Measurements from ENCODE around the gene TPRA1.

The TPRA1 gene

DNA sequence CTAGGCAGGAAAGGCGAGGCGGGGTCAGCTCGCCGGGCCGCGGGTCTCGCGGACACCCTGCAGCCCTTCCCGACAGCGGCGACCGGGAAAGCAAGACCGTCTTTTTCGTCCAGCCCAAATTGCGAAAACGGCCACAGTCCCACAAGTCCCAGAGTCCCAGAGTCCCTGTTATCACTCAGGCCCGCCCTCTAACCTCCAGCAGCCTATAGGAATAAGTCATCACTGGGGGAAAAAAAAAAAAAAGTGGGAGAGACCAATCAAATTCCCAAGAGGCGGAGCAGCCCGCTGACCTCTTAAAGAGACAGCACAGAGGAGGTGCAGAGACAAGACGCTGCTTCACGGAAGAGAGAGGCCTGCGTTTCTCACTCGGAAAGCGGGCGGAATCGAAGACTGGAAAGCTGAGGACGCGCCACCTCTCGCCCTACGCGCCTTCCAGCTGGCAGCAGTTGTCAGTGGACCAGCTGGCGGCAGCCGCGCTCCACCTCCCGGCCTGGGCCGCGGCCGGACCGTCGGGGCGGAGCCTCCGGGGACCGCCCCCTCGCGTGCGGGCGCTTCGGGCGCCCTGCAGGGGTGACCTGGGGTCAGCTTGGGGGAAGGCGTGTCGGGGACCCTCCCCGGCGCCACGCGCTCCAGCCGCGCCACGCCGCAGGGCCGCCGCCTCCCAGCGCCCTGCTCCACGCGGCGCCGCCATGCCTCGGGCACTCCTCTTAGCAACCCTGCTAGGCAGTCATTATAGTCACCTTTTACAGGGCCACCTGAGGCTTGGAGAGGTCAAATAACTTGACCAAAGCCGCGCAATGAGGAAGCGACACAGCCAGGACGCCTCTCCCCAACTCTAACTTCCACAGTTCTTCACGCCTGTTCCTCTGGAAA lies at the start of gene TPRA1:
TPRA1 (minus strand) TSS at position 141 of the 873 bp plus-strand sequence. CDS start 10,587 bp downstream, outside the sequence.
- peak; percentile 89 for DNase-seq (ENCODE audit: low read depth, low spot score)

DNA sequence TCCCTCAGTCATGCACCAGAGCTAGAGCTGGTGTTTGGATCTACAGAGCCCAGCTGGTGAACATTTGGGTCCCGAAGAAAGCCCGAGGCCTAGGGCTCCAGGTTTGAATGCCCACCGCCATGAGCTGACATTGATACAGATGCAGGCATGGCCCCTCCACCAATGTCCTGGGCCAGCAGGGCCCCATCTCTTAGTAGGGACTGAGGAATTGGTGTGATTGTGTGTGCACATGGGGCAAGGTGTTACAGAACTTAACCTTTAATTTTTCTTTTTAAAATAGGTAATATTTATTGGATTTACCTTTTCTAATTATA lies 49.5 kb upstream of the TPRA1 start:
- DNase-seq (ENCODE audit: low read depth, low spot score), result no peak

GRCh38 chr3:127639173-127640041 lies 48.9 kb upstream of the TPRA1 start:
- DNase-seq (ENCODE audit: low read depth, low spot score), result no peak

DNA sequence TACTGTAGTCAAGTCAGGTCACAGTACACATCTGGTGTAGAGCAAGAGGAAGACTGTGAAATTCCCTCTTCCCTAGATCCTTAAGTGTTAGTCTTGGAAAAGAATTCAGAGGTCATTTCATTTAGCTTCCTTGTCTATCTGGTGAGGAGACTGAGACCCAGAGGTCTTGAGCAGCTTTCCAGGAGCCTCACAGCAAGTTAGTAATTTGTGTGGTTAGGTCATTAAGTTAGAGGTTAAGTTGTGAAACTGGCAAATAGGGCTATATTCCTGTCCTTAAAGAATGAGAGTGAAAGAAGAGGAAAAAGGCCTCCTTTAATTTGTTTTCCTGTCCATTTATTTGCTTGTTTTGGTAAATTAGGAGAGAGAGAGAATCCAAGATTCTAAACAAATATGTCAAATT lies 47.4 kb upstream of the TPRA1 start:
- no peak for DNase-seq (ENCODE audit: low read depth, low spot score)

GRCh38 chr3:127637546-127637945 lies 47.0 kb upstream of the TPRA1 start:
- no peak for DNase-seq (ENCODE audit: low read depth, low spot score)

GRCh38 chr3:127634653-127635052 lies 44.1 kb upstream of the TPRA1 start:
- no peak for DNase-seq (ENCODE audit: low read depth, low spot score)

GRCh38 chr3:127632035-127632820 lies 41.7 kb upstream of the TPRA1 start:
- no peak for DNase-seq (ENCODE audit: low read depth, low spot score)

DNA sequence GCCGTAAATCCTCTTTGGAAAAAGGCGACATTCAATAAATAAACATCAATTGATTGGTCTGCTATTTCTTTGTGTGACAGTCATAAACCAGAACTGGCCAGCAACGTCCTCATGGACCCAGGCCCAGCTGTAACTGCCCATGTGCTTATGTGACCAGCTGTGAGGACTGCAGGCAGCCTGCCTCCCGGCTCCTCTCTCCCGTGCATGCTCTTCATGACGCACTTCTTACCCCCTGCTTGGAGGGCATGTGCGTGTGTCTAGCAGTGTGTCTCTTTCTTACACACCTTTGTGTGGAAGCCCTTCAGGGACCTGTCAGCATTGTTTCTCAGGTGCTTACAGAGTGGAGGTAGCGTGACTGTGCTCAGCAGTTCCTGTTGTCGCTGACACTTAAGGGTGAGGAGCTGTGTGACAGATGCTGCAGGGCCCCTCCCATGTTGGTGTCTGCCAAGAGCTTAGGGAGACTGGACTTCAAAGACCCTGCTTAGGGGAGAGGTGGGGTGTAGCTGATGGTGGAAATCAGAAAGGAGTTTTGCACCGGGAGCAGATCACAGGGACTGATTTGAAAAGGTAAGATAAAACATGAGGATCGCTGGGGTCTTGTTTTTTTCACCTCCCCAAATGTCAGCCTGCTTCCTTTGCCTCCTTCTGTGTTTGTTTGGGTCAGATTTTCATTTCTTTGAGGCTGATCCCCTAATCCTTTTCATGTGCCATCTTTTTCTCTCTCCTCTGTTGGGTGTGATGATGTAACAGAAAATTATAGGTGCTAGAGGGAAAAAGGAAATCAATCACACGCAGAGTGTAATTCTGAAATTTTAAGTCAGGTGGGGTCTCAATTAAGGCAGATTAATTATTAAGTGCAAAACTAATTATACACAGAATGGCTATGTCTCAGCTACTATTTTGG lies 40.5 kb upstream of the TPRA1 start:
- no peak for DNase-seq (ENCODE audit: low read depth, low spot score)

GRCh38 chr3:127629467-127630403 lies 39.2 kb upstream of the TPRA1 start:
- DNase-seq (ENCODE audit: low read depth, low spot score), result no peak

DNA sequence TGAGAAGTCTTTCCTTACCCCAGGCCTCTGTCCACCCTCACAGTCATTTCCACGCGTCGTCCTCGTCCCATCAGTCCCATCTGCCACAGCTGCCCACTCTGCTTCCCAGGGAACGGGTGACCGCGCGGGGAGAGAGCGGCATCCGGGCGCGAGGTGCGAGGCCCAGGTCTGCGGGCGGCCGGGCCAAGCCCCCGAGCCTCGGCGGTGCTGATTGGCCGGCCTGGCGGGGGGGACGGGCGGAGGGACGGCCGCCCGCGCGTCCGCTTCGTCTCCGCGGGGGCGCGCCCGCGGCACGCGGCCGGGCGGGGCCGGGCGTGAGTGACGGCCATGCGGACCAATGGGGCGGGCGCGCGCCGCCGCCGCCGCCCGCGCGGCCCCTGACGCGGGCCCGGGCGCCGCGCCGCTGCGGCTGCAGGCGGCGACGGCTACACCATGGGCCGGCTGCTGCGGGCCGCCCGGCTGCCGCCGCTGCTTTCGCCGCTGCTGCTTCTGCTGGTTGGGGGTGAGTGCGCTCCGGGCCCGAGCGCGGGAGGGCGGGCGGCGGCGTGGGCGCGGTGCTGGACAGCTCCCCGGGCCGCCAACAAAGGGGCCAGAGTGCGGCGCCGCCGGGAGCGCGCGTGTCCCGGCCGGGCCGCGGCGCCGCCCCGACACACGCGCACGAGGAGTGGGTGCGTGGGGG lies 38.4 kb upstream of the TPRA1 start, which contains the start of gene PODXL2:
PODXL2 (plus strand) TSS at position 398 of the 679 bp plus-strand sequence; CDS start at position 433, 35 bp downstream.
- DNase-seq (ENCODE audit: low read depth, low spot score), result no peak

GRCh38 chr3:127628426-127628787 lies 37.9 kb upstream of the TPRA1 start:
- no peak for DNase-seq (ENCODE audit: low read depth, low spot score)

GRCh38 chr3:127625821-127626220 lies 35.3 kb upstream of the TPRA1 start:
- no peak for DNase-seq (ENCODE audit: low read depth, low spot score)

GRCh38 chr3:127624063-127624462 lies 33.5 kb upstream of the TPRA1 start:
- DNase-seq (ENCODE audit: low read depth, low spot score), result no peak

DNA sequence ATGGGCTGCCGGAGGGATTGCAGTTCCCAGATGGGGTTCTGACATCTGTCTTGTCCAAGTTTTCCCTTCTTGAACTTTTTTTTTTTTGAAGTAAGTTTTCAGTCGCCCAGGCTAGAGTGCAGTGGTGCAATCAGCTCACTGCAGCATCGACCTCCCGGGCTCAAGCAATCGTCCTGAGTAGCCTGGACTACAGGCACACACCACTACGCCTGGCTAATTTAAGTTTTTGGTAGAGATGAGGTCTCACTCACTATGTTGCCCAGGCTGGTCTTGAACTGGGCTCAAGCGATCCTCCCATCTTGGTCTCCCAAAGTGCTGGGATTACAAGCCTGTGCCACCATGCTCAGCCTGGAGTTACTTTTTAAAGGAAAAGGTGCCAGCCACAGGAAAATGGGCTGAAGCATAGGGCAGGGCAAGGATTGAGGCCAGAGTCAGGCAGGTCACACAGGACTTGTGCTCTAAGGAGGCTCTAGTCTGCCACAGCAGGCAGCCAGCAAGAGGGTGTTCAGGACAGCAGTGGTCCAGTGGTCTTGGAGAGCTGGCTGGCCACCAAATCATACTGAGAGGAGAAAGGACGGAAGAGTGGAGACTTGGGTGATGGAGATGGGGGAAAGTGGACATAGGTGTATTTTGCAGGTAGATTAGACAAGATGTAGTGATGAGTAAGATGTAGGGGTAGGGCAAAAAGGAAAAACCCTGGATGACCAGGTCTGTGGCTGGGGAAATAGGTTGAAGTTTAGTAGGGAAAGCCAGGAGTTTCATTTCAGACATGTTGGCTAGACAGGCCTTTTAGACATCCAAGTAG lies 32.4 kb upstream of the TPRA1 start:
- no peak for DNase-seq (ENCODE audit: low read depth, low spot score)

- DNase-seq (ENCODE audit: low read depth, low spot score), result no peak
Measured at GRCh38 chr3:127622031-127622430, 31.5 kb upstream of the TPRA1 start.

- DNase-seq (ENCODE audit: low read depth, low spot score), result no peak
Measured at GRCh38 chr3:127620637-127621375, 30.3 kb upstream of the TPRA1 start.

- DNase-seq (ENCODE audit: low read depth, low spot score), result no peak
Measured at GRCh38 chr3:127618891-127619290, 28.4 kb upstream of the TPRA1 start.

Measured in iPS DF 19.7 (cell line).